ENCODE data around the gene PERCC1. TPM values are rescaled to one million over a fixed set of nuclear protein-coding genes. Genes with fewer than 3 reads are reported as not detected.
"Not testable (repeated sequence)": the region's sequence is repeated elsewhere in the genome, so short reads cannot be mapped to it uniquely, and the experiment has no call there.

PERCC1 gene
- total RNA-seq, 1 donor from 2014 or later: 0.35 TPM

GRCh38 chr16:1458336-1458976, 27.6 kb downstream of the PERCC1 start:
- intact Hi-C loops (cut with DNase I): no loop called here
- peak; percentile 32 for DNase-seq (ENCODE audit: missing footprints)

GRCh38 chr16:1458977-1459341, 28.1 kb downstream of the PERCC1 start:
- DNase-seq (ENCODE audit: missing footprints): peak; percentile 23
- ATAC-seq: no peak
- intact Hi-C loops (cut with DNase I): no loop called here

More at GRCh38 chr16:1458336-1458976, 27.6 kb downstream of the PERCC1 start:
- ATAC-seq: no peak

- intact Hi-C loops (cut with DNase I): no loop called here
- DNase-seq (ENCODE audit: missing footprints): no peak
- no peak for ATAC-seq
These were observed 29.1 kb downstream of the PERCC1 start for GRCh38 chr16:1459967-1460366.

- ATAC-seq (no peak), DNase-seq (ENCODE audit: missing footprints) (peak; percentile 63)
- intact Hi-C loops (cut with DNase I): no loop called here
These were observed 29.8 kb downstream of the PERCC1 start for GRCh38 chr16:1460602-1461138.

GRCh38 chr16:1461146-1461545, 30.3 kb downstream of the PERCC1 start:
- DNase-seq (ENCODE audit: missing footprints): no peak

GRCh38 chr16:1464196-1464893, 33.5 kb downstream of the PERCC1 start:
- intact Hi-C loops (cut with DNase I): no loop called here
- ATAC-seq (no peak), DNase-seq (ENCODE audit: missing footprints) (no peak)

More at GRCh38 chr16:1461146-1461545, 30.3 kb downstream of the PERCC1 start:
- intact Hi-C loops (cut with DNase I): no loop called here
- ATAC-seq: no peak

- ATAC-seq: no peak
- intact Hi-C loops (cut with DNase I): no loop called here
- DNase-seq (ENCODE audit: missing footprints): no peak
These were observed 34.2 kb downstream of the PERCC1 start for GRCh38 chr16:1464894-1465566.

GRCh38 chr16:1465567-1465915, 34.7 kb downstream of the PERCC1 start:
- intact Hi-C loops (cut with DNase I): no loop called here
- DNase-seq (ENCODE audit: missing footprints) (no peak), ATAC-seq (no peak)

- intact Hi-C loops (cut with DNase I): no loop called here
- ATAC-seq (no peak), DNase-seq (ENCODE audit: missing footprints) (no peak)
These were observed 35.2 kb downstream of the PERCC1 start for GRCh38 chr16:1466054-1466453.

GRCh38 chr16:1466968-1467521, 36.2 kb downstream of the PERCC1 start:
- ATAC-seq (peak; percentile 14), DNase-seq (ENCODE audit: missing footprints) (no peak)
- intact Hi-C loops (cut with DNase I): no loop called here

GRCh38 chr16:1468426-1468810, 37.5 kb downstream of the PERCC1 start:
- no peak for DNase-seq (ENCODE audit: missing footprints)
- no peak for ATAC-seq
- intact Hi-C loops (cut with DNase I): no loop called here

- DNase-seq (ENCODE audit: missing footprints); ATAC-seq; intact Hi-C loops (cut with DNase I): not testable (repeated sequence)
These were observed 38.3 kb downstream of the PERCC1 start for GRCh38 chr16:1469141-1469540.

- DNase-seq (ENCODE audit: missing footprints): peak; percentile 72
- no peak for ATAC-seq
- intact Hi-C loops (cut with DNase I): loop anchor here (5.0 kb wide), 1 partner anchor 42 kb away; no protein-coding TSS in a partner anchor
These were observed 38.9 kb downstream of the PERCC1 start for GRCh38 chr16:1469693-1470201.

- DNase-seq (ENCODE audit: missing footprints) (no peak), ATAC-seq (no peak)
- intact Hi-C loops (cut with DNase I): loop anchor here (5.0 kb wide), 1 partner anchor 43 kb away; no protein-coding TSS in a partner anchor
These were observed 39.8 kb downstream of the PERCC1 start for GRCh38 chr16:1470481-1471251.

- DNase-seq (ENCODE audit: missing footprints): no peak
These were observed 40.8 kb downstream of the PERCC1 start for GRCh38 chr16:1471569-1472194.

GRCh38 chr16:1472974-1473373, 42.1 kb downstream of the PERCC1 start:
- intact Hi-C loops (cut with DNase I): loop anchor here (5.0 kb wide), 1 partner anchor 46 kb away; no protein-coding TSS in a partner anchor

More at GRCh38 chr16:1471569-1472194, 40.8 kb downstream of the PERCC1 start:
- no peak for ATAC-seq
- intact Hi-C loops (cut with DNase I): loop anchor here (5.0 kb wide), 1 partner anchor 44 kb away; no protein-coding TSS in a partner anchor

GRCh38 chr16:1474082-1474795, 43.4 kb downstream of the PERCC1 start:
- DNase-seq (ENCODE audit: missing footprints): no peak
- intact Hi-C loops (cut with DNase I): loop anchor here (5.0 kb wide), 1 partner anchor 47 kb away; no protein-coding TSS in a partner anchor
- ATAC-seq: no peak

More at GRCh38 chr16:1472974-1473373, 42.1 kb downstream of the PERCC1 start:
- ATAC-seq: no peak
- DNase-seq (ENCODE audit: missing footprints): no peak

Measured in Right ventricle myocardium inferior (tissue), 1 donor.